ENCODE measurements around the gene ST6GALNAC6.

Gene ST6GALNAC6

DNA sequence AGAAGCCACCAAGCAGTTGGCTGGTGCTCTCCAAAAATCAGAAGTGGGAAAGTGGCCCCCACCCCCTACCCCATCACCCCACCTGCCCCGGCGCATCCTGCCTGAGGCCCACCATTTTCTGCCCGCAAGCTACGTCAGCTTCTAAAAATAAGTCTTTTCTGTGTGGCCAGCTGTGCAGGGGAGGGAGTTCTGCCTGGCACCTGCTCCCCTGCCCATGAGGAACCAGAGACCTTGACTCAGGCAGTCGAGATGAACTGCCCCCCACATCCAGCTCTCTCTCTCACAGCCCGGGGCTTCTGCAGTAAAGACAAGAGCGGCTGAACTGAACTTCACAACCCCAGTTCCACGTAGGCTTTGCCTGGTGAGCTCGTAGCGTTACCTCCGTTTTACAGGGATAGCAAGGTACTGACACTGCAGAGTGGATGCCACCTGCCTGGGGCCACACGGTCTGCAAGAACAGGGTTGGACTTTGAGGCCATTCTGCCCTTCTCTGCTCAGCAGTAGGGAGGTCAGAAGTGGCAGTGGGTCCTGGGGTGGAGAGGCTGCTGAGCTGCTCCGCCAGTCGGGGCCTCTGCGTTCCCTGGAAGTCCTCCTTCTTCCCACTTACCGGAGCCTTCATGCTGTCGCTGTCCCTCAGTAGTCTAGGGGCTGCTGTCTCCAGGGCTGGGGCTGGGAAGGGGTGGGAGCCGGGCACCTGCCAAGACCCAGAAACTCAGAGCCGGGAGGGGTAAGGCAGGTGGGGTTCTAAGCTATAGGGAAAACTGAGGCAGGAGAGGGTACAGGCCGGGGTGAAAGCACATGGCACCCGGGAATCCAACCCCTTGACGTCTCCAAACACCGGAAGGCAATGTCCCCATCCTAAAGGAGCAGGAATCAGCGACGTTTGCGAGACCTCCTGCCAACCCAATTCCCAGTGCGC lies 16.7 kb upstream of the ST6GALNAC6 start:
- no peak for DNase-seq

DNA sequence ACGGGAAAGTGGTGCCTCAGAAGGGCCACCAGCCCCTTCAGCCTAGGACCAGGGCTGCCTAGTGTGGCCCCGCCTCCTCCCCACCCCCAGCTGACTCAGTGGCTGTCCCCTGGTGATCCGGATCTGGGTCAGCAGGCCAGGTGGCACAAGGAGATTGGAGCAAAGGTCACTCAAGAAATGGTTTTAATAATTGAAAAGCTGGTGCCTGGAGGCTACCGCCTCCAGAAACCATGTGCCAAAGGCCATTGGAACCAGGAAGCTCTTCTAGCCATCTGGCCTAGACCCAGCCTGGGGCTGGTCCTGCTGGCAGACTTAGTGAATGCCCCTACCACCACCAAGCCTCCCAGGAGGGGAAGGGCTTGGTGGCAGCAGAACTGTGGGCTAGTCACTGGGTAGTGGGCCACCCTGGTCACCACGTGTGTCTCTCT lies 15.9 kb upstream of the ST6GALNAC6 start:
- DNase-seq: no peak

DNA sequence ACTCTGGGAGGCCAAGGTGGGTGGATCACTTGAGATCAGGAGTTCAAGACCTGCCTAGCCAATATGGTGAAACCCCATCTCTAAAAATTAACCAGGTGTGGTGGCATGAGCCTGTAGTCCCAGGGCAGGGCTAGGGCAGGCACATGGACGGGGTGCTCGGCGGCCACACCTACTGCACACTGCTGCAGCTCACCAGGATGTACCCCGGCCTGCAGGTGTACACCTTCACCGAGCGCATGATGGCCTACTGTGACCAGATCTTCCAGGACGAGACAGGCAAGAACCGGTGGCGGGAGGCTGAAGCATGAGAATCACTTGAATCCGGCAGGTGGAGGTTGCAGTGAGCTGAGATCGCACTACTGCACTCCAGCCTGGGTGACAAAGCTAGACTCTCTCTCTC lies 14.3 kb upstream of the ST6GALNAC6 start:
- no peak for DNase-seq

DNA sequence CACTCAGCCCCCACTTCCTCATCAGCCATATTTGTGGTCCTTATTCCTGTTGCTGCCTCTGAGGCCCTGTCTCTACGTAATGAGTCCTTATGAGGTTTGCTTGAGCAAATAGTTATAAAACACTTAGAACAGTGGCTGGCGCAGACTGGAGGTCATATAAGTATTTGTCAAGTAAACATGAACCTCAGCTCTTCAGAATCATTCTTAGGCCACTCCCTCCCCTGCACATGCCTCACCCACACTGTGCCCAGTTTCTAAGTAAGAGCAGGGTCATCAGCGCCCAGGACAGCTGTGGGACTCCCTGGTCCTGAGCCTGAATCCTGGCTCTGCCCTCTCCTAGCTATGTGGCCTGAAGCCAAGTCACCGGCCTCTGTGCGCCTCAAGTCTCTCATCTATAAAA lies 13.5 kb upstream of the ST6GALNAC6 start:
- DNase-seq: no peak

DNA sequence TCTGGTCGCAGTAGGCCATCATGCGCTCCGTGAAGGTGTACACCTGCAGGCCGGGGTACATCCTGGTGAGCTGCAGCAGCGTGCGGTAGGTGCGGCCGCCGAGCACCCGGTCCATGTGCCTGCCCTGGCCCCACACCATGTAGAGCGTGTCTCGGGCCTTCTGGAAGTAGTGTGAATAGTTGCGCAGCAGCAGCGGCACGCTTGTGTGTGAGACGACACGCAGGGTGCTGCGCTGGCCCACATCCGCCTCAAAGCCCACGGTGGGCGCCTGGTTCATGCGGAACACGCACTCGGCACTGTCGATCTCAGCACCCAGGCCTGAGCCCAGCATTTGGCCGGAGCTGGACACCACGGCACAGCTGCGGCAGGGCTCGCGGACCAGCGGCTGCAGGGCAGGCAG lies 12.9 kb upstream of the ST6GALNAC6 start:
- no peak for DNase-seq

DNA sequence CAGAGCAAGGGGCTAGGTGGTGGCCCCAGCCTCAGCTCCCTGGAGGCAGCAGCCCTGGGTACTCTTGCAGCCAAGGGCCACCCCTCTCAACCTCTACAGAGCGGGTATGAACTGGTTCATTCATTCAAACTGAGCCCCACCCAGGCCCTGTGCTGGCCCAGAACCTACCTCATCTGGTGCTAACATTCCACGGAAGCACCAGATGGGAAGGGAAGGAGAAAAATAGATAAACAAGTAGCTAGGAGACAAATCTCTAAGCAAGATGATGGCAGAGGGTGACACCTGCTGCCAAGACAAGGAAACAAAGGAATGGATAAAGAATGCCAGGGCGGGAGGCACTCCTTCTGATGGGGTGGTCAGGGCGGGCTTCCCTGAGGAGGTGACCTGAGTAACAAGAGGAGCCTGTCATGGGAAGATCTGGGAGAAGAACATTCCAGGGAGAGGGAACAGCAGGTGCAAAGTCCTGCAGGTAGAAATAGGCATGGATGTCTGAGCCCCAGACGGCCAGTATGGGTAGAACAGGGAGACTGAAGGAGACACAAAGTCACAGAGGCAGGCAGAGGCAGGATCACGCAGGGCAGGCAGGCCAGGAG lies 11.3 kb upstream of the ST6GALNAC6 start:
- DNase-seq: peak; percentile 58

DNA sequence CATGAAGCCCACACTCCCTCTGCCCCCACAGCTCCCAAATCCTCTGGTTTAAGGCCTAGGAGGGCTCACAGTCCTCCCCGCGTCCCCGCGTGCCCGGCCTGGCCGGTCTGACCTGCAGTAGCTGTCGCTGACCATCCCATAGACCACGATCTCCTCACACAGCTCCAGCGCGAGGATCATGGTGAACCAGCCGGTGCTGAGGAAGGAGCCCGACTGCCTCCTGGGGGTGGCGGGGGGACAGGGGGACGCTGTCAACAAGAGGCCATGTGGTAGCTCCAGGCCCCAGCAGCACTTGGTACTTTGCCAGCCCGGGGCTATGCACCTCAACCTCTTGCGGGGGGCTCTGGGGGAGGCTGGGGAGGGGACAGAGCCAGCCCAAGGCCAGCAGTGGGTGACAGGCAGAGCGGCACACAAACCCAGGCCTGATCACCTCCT lies 10.5 kb upstream of the ST6GALNAC6 start:
- DNase-seq: no peak

DNA sequence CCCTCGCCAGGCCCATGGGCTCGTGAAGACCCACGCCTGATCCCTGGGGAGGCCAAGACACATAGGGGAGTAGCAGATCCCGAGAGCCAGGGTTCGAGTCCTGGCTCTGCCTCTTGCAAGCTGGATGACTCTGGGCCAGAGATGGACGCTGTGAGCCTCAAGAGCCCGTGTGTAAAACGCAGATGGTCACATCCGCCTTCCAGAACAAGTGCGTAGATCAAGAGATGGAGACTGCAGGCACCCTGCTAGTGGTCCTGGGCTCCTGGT lies 9.2 kb upstream of the ST6GALNAC6 start:
- DNase-seq: no peak

DNA sequence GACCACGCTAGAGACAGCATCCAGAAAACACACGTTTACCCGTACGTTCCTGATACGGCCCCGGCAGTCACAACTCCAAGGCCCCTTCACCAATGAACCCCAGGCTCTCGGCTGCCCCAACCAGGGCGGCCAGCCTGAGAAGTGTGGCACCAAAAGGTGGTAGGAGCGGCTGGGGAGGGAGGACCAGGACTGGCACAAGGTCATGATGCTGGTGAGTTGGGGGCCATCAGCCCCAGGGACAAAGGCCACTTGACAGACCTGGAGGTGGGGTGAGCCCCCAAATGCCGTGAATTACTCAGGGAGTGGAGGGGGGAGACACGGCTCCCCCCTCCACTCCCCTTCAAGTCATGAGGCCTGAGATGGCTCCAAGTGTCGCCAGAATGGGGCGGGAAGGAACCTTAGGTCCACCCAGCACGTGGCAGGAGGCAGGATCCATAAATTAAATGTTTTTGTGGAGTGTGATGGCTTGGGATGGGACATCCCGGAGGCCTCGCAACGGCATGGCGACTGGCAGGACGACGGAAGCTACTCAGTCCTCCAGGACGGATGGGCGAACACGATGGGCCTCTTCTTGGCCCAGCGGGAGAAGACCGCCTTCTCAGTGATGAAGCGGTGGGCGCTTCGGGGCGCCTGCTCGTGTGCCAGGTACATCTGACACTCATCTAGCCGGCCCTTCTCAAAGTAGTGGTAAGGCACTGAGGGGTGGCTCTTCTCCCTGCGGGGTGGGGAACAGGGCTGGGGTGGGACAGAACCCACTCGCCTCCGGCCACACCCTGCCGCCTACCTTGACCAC lies 8.7 kb upstream of the ST6GALNAC6 start:
- DNase-seq: no peak

DNA sequence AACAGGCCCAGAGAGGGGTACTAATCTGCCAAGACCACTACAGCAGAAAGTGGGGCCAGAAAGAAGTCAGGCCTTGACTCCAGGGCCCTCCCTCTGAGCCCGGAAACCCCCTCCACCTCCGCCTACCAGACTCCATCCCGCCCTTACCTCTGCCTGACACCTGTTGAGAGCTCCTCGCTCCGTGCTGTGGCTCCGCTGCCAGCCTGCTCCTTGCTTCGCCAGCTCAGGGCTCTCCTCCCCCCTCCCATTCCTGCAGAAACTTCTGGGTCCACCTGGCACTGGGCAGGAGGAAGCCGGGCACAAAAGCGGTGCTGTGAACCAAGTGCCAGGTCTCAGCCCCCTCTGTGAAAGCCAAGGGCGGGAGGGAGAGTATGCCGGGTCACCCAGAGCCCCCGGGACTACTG lies 6.4 kb upstream of the ST6GALNAC6 start:
- no peak for DNase-seq

DNA sequence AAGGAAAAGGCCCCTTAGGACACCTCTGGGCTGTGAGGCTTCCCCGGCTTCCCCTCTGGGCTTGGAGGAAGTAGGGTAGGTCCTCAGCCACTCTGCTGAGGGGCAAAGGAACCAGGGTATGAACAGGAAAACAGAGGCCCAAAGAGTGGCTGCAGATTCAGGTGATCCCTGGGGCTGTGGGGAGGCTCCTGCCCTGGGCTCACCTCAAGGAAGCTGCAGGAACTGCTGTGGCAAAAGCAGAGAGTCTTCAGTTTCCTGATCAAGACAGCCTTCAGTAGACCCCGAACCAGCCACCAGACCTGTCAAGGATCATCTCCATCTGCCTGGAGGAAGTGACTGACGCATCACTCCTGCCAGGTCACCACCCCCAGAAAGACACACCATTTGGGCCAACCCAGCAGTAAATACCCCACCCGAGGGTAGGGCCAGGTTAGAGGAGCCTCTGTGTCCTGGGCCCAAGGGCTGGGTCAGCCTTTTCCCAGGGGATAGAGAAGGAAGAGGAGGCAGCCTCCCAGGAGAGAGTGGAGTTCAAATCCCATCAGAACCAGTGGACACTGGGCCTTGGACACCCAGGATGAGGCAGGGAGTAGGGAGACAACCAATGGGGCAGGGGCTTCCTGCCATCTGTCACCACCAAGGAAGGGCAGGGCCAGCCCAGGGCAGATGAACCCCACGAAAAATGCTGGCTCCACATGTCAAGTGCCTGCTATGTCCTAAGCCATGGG lies 5.8 kb upstream of the ST6GALNAC6 start:
- DNase-seq: no peak

DNA sequence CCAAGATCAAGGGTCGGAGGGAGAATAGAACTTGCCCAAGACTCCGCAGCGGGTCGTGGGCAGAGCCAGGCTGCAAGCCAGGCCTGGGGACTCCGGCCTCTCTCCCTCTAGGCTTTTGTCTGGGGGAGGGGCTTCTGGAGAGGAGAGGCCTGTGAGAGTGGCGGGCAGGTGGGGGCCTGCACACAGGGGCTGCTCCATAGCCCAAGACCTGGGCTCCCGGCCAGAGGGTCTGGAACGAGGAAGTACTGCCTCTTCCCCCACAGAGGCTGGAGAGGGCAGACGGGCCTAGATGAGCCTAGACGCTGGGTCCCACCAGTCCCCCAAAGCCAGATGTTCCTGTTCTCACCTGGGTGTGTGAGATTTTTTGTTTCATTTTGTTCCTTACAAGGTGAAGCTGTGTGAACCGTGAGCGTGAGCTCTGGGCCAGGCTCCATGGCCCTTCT lies 5.2 kb upstream of the ST6GALNAC6 start:
- no peak for DNase-seq

DNA sequence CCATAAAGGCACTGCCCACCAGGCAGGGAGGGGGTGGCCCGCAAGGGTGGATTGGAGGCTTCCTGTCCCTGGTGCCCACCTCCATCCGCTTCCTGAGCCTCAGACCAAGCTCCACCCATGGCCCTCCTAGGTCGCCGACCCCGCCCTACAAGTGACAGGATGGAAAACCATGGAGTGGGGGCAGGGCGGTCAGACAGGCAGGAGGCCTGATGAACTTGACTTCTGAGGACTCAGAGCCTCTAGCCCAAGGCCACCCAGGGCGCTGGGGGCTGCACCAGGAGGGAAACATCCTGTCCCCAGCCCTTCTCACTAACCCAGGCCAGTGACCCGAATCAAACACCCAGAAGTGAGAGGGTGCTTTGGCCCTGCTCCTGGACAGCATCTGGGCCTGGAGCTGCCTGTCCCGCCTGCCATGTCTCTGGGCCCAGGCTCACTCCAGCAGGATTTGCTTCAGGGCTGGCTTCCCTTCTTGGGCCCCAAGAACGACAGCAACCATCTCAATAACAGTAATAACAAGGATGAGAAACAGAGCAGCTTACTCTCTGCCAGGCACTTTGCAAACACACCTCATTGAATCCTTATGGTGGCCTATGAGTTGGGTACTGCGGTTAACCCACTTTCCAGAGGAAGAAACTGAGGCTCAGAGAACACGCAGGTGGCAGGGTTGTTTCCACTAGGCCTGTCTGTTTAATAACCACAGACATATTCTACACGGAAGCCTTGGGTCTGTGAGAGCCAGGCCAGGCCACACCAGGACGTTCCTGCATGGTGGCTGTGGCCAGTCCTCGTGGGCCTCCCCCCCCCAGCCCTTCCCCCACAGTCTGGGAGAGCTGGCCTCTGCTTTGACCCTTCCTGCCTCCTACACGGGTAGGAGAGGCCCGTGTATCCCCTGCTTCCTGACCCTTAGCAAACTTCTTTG lies 4.4 kb upstream of the ST6GALNAC6 start:
- peak; percentile 43 for DNase-seq

DNA sequence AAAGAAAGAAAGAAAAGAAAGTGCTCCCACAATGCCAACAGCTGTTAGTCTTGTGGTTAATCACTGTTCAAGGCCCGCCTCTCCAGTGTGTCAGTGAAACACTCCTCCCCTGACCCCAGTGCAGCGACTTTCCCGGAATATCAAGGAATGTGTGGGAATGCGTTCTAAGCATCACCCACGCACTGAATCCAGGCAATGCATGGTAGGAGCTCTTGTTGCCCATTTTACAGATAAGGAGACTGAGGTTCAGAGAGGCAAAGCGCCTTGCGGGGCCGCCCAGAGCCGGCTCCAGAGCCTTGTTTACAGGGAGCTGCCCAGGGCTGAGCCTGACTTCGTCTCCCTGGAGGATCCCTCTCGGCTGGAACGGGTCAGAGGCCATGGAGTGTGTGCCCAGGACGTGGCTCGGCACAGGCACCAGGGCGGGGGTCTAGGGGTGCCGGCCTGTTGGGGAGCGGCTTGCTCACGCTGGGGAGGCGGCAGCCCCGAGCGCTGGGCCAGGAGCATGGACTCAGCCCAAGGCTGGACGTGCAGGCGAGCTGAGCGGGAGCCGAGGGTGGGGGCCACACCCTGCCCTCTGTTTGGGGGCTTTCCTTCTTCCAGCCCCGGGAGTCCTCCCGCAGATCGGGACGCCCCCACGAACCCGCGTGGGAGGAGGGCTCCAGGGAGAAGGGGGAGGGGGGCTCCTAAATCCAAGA lies 823 bp downstream of the ST6GALNAC6 start:
- DNase-seq: peak; percentile 63

DNA sequence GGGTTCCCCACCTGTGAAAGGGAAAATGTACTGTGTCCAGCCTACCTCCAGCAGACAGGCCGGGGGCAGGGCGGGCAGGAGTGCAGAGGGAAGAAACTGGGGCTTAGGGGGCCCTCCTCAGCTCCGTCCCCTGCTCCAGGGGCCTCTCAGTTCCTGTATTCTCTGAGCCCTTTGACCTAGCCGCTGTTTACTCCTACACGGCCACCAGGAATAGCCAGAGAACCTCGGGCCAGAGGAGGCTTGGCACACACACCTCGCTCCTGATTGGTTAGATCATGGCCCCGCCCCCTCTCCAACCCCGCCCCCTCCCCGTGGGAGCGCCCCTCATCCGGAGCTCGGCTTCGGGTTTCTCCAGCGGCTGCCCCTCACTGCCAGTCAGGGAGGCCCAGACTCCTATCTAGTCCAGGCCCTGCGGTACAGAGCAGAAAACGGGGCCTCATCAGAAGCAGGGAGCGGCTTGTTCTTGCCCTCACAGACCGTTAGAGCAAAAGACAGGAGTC lies 2.2 kb downstream of the ST6GALNAC6 start:
- DNase-seq: peak; percentile 46

DNA sequence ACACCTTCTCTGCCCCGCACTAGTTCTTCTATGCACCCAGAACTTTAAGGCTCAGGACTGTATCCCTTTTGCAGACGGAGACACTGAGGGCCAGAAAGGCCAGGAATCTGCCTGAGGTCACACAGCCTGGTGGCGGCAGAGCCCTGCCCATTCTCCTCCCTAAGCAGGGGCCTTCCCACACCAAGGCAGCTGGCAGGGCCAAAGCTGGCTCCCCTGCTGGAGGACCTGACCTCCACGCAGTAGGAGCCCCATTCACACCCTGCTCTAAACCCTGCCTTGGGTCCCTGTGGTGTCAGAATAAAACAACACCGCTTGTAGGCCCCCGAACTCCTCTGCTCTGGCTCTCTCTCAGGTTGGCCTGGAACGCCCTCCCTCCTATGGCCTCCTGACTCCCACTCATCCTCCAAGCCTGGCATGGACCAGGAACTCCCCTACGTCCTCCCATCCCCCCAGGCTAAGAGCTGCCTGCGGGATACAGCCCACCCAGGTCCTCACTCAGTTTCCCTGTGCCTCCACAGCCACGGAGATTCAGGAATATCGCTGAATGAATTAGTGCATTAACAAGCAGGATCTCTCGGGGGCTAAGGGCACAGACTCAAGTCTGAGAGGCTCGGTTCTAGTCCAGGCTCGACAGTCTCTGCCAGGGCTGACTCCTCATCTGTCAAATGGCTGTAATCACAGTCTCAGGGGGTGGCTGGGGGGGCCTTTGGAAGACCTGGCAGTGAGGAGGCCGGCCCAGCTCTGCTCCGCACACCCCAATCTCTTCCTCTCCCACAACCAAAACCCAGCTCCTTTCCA lies 2.8 kb downstream of the ST6GALNAC6 start:
- no peak for DNase-seq

DNA sequence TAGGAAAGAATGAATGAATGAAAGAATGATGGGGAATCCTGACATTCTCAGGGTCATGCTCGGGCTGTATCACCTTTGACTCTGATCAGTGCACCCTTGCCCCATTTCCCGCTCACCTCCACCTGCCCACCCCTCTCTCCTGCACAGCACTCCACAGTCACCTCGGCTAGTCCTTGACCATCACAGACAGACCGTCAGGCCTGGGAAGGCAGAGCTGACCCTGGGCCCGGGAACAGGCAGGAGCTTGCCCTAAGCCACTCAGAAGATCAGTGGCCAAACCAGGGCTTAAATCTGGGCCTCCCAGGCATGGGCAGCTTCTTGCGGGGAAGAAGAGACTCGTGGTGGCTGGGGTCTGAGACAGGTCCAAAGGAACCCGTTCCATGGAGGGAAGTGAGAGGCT lies 3.6 kb downstream of the ST6GALNAC6 start:
- DNase-seq: no peak

DNA sequence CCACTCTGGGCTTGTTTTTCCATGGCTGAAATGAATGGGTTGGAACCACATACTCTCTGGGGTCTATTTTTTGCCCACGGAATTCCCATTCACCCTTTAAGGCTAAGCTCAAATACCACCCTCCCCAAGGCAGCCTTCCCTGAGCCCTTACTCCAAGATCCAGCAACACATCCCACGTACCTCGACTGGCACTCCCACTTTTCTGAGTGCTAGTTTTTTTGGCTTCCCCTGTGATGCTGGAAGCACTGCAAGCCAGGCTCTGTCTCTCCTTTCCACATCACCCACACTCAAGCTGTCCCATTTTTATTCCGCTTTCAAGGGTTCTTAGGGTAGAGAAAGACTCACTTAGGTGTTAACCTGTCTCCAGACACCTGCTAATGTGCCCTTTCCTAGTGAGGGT lies 6.0 kb downstream of the ST6GALNAC6 start:
- no peak for DNase-seq

DNA sequence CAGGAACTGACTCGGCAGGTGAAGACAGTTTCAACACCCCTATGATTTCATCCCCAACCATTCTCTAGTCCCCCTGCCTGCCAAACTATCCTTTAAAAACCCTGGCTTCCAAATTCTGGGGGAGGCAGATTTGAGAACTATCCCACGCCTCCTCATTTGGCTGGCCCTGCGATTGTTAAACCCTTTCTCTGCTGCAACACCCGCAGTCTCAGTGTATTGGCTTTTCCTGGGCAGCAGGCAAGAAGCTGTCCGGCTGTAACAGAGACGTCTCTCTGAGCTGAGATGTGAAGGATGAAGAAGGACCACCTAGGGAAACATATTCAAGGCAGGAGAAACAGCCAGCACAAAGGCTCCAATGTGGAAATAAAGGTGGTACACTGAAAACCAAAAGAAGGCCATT lies 6.6 kb downstream of the ST6GALNAC6 start:
- no peak for DNase-seq

DNA sequence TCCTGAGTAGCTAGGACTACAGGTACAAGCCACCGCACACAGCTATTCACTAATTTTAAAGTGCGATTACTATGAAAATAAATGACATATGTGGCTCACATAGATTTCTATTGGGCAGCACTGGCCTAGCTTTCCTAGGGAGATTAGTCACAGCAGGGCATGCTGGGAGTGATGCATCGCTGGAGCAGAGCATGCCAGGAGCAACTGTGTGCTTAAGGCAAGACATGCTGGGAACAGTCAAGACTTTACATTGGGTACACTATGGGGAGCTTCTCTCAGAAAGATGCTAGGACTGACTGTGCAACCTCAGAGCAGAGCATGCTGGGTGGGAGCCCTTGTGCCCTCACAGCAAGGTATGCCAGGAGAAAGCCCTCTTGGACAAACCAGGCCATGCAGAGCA lies 9.3 kb downstream of the ST6GALNAC6 start:
- DNase-seq: no peak
